GM12865 (cell line): ENCODE measurements around the gene SERPINB7.

Experiments used
- DNase-seq: peaks from one replicate; pipeline ENCODE4 v3.0.0; 2010; ENCODE audit warnings: low read depth
- H3K4me3 ChIP-seq: 2 replicates; pipeline ENCODE4 v1.5.1; 2011; ENCODE audit warnings: mild to moderate bottlenecking, low read depth, low read length, control low read depth
- CTCF ChIP-seq: IDR thresholded peaks from 2 replicates; pipeline ENCODE4 v1.5.1; 2011; ENCODE audit warnings: low read length, control low read depth, low read depth, inconsistent platforms; ENCODE audit not compliant: insufficient read depth; ENCODE audit errors: missing control alignments

Gene SERPINB7

GRCh38 chr18:63801343-63801742, 26.1 kb downstream of the SERPINB7 start:
- no peak overlapping the region for H3K4me3 ChIP-seq
- TF ChIP-seq CTCF = no peak
- DNase-seq = no peak

GRCh38 chr18:63808125-63808524, 32.9 kb downstream of the SERPINB7 start:
- H3K4me3 ChIP-seq = no peak overlapping the region
- DNase-seq = no peak
- no peak for TF ChIP-seq CTCF

- TF ChIP-seq CTCF = no peak
- DNase-seq = no peak
These were observed 42.3 kb downstream of the SERPINB7 start for GRCh38 chr18:63817441-63818051.

GRCh38 chr18:63818212-63818611, 43.0 kb downstream of the SERPINB7 start:
- no peak overlapping the region for H3K4me3 ChIP-seq
- DNase-seq = no peak
- TF ChIP-seq CTCF = no peak

More at GRCh38 chr18:63817441-63818051, 42.3 kb downstream of the SERPINB7 start:
- no peak overlapping the region for H3K4me3 ChIP-seq

GRCh38 chr18:63819786-63820185, 44.6 kb downstream of the SERPINB7 start:
- DNase-seq = no peak
- H3K4me3 ChIP-seq = no peak overlapping the region
- no peak for TF ChIP-seq CTCF

- no peak overlapping the region for H3K4me3 ChIP-seq
- no peak for DNase-seq
- no peak for TF ChIP-seq CTCF
These were observed 45.5 kb downstream of the SERPINB7 start for GRCh38 chr18:63820694-63821093.
